ENCODE measurements around the gene TEKT2.

DNA sequence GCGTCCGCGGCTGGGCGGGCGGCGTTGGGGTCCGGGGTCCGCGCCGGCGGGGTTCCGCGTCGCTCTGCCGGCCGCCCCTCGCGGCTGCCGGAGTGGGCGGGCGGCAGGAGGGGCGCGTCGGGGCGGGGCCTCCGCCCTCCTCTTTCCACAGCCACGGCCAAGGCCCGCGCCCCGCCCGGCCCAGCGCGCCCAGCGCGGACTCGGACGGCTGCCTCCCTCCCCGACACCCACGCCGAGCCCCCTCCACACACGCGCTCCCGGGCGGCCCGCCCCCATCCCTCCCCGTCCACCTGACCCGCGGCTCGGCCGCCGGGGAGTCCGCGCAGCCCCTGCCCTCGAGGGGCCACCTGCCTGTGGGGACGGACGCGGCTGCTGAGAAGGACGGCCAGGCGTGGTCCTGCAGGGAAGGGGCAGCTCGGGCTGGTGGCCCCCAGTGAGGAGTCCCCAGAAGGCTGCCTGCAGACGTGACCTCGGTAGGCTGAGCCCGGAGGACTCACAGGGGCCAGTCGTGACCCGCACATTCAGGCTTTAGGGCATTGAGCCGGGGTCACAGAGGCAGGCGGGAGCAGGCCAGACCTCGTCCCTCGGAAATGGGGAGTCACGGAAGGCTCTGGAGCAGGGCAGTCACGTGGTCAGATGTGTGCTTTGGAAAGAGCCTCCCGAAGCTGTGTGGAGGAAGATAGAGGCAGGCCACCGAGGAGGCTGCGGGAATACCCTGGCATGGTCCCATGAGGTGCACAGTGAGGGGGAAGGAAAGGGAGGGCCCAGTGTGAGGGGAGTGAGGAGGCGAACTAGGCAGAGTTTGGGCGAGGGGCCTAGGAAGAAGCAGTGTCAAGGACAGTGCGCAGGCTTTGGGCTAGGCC lies 41.5 kb downstream of the TEKT2 start, which contains the start of gene COL8A2:
- TF ChIP-seq, protein P1, sequence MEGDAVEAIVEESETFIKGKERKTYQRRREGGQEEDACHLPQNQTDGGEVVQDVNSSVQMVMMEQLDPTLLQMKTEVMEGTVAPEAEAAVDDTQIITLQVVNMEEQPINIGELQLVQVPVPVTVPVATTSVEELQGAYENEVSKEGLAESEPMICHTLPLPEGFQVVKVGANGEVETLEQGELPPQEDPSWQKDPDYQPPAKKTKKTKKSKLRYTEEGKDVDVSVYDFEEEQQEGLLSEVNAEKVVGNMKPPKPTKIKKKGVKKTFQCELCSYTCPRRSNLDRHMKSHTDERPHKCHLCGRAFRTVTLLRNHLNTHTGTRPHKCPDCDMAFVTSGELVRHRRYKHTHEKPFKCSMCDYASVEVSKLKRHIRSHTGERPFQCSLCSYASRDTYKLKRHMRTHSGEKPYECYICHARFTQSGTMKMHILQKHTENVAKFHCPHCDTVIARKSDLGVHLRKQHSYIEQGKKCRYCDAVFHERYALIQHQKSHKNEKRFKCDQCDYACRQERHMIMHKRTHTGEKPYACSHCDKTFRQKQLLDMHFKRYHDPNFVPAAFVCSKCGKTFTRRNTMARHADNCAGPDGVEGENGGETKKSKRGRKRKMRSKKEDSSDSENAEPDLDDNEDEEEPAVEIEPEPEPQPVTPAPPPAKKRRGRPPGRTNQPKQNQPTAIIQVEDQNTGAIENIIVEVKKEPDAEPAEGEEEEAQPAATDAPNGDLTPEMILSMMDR (IDR thresholded peaks at IDR 0.05): no peak
- no peak for TF ChIP-seq POLR2A (IDR thresholded peaks at IDR 0.05)
